RWPE1 (cell line): ENCODE results near the gene RPN1.

Source experiments
- CTCF ChIA-PET: fragments of 350-600 bp; sonication (Branson Sonifier 250); formaldehyde crosslinking; extraction: SDS; loops from one replicate; lab custom pipeline; 2021; lab: Yijun Ruan, JAX
- POLR2A ChIA-PET: fragments of 400-600 bp; formaldehyde crosslinking; extraction: SDS; loops from one replicate; lab custom pipeline; 2020; ENCODE audit warnings: antibody characterized with exemption; ENCODE audit not compliant: low non-redundant PET; lab: Yijun Ruan, JAX
- DNase-seq: peaks from one replicate; pipeline ENCODE4 v3.0.0; 2012; ENCODE audit warnings: low spot score
- H3K27ac ChIP-seq: fragments of 450-650 bp; 2 replicates; pipeline ENCODE4 v1.5.1; 2017
- CTCF ChIP-seq: fragments of 450-650 bp; conservative IDR thresholded peaks from 2 replicates; pipeline ENCODE4 v1.5.1; 2017; ENCODE audit warnings: low read depth, mild to moderate bottlenecking

Gene RPN1

GRCh38 chr3:128650096-128651050 lies at the start of gene RPN1:
Gene RPN1, minus strand, starts transcription at chr3:128650818. Its CDS starts 18 bp downstream, at chr3:128650800.
- CTCF ChIA-PET: interaction anchor here (0.6 to 1.6 kb wide), 3 partner anchors 30 to 102 kb away, joined by 3 to 5 read pairs (median 3); no protein-coding TSS in a partner anchor
- POLR2A ChIA-PET: interaction anchor here (0.5 to 0.7 kb wide), 3 partner anchors 11 to 209 kb away, joined by 5 to 9 read pairs (median 8); no protein-coding TSS in a partner anchor
- no peak for TF ChIP-seq CTCF
- DNase-seq: peak; percentile 91
- H3K27ac ChIP-seq: peak within 1 kb of the TSS; percentile 90

GRCh38 chr3:128698211-128699047 lies 47.8 kb upstream of the RPN1 start:
- H3K27ac ChIP-seq: no peak overlapping the region
- CTCF ChIA-PET: interaction anchor here (0.7 to 0.8 kb wide), 2 partner anchors 18 to 97 kb away, joined by 3 to 5 read pairs; no protein-coding TSS in a partner anchor
- TF ChIP-seq CTCF: no peak
- POLR2A ChIA-PET: no interaction called here
- peak; percentile 33 for DNase-seq

- POLR2A ChIA-PET: no interaction called here
- no peak for DNase-seq
- CTCF ChIA-PET: interaction anchor here (0.7 to 0.8 kb wide), 2 partner anchors 98 to 217 kb away, joined by 3 read pairs; no protein-coding TSS in a partner anchor
- H3K27ac ChIP-seq: no peak overlapping the region
- TF ChIP-seq CTCF: no peak
Measured at GRCh38 chr3:128697341-128697740, 46.7 kb upstream of the RPN1 start.

- DNase-seq: no peak
- CTCF ChIA-PET: interaction anchor here (0.7 kb wide), 1 partner anchor 1101 kb away, joined by 3 read pairs; no protein-coding TSS in a partner anchor
- H3K27ac ChIP-seq: no peak overlapping the region
- no peak for TF ChIP-seq CTCF
- POLR2A ChIA-PET: no interaction called here
Measured at GRCh38 chr3:128693696-128694095, 43.1 kb upstream of the RPN1 start.

GRCh38 chr3:128689060-128689459 lies 38.4 kb upstream of the RPN1 start:
- no peak overlapping the region for H3K27ac ChIP-seq
- POLR2A ChIA-PET: no interaction called here
- no peak for TF ChIP-seq CTCF
- no peak for DNase-seq
- CTCF ChIA-PET: no interaction called here

- ChIA-PET CTCF (no interaction called here), POLR2A (no interaction called here)
- H3K27ac ChIP-seq: no peak overlapping the region
- no peak for TF ChIP-seq CTCF
- no peak for DNase-seq
Measured at GRCh38 chr3:128686465-128686864, 35.8 kb upstream of the RPN1 start.
